ENCODE data around the gene RIBC1.
"Not testable (repeated sequence)": the region's sequence is repeated elsewhere in the genome, so short reads cannot be mapped to it uniquely, and the experiment has no call there.

RIBC1 gene

DNA sequence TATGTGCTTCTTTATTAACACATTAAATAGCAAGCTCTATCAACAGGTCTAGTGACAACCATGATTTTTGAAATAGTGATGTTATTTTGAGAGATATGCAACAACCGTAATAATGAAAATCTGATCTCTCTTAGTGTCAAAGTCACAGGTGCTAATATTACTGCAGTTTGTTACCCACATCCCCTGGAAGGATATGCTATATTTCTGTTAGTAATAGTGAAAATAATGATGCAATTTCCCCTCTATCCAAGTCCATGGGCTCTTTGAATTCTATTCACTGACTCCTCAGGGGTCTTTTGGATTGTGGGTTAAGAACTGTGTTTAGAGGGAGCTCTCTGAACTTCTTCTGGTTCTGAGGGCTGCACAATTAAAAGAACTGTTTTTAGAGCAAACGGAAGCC is 14.5 kb downstream of the RIBC1 start:
- no peak for FAIRE-seq

GRCh38 chrX:53438174-53438831 is 15.6 kb downstream of the RIBC1 start:
- no peak for FAIRE-seq

DNA sequence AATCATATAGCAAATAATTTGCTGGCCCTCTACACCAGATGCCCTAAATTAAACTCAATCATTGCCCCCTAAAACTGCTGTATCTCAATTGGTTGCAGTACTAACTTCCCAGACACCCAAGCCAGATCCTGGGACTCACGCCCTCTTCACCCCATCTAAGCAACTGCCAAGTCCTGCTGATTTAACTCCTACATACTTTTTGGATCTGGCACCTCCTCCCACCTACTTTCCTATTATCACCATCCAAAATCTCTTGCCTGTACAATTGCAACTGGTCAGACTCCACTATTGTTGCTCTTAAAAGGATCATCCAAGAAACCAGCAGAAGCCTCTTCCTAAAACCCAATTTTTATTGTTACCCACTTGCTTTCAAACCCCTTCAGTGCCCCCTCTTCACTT is 16.2 kb downstream of the RIBC1 start:
- no peak for FAIRE-seq

DNA sequence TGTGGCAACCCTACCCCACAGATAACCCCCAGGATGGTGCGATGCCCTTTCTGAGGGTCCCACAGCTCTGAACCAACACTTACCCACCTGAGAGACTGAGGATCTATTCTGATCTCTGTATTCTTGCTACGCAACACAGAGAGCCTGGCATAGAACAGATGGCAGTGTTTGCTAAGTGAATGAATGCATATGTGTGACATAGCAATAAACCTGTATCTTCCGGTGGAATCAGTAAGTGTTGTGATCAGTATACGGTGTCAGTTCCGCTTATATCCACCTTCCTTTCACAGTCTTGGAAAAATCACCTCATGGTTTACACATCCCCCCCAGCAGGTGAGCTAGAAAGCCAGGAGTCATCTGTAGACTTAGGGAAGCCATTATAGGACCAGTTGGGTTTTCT is 17.4 kb downstream of the RIBC1 start:
- peak; percentile 69 for FAIRE-seq

- FAIRE-seq, result no peak
Observed at GRCh38 chrX:53440621-53441517, 18.2 kb downstream of the RIBC1 start.

DNA sequence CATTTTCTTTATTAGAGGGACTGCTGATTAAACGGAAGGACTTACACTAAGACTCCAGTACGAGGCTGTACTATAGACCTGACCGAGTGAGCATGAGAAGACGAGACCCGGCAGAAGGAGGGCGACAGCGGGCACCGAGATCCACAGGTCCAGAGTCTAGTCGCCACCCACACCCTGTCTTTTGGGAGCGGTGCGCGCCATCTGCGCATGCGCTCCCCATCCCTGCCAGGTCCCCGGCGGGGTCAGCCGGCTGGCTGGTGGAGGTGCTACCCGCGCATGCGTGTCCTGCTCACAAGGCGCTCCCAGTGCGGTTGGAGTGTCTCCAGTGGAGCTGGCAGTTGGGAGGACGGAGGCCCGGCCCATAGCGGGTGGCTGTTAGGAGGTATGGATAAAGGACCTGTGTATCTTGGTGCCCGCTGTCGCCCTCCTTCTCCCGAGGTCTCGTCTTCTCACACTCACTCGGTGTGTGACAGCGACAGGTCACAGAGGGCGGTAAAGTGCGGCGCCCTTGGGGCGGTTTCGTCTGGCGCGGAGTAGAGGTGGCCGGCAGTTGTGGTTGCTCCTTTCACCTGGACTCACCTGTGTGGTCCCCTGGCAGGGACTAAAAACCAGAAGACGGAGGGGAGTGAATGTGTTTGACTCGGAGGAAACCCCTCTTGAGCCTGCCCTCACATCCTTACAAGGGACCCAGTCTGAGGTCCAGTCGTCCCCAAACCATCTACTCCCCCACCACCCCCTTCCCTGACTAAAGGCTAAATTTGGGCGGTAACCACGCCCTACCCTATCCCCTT is 19.1 kb downstream of the RIBC1 start:
- FAIRE-seq, result peak; percentile 5

- FAIRE-seq, result no peak
Observed at GRCh38 chrX:53442322-53442631, 19.6 kb downstream of the RIBC1 start.

GRCh38 chrX:53445977-53446376 is 23.3 kb downstream of the RIBC1 start:
- FAIRE-seq, result no peak

- no peak for FAIRE-seq
Observed at GRCh38 chrX:53447441-53447840, 24.8 kb downstream of the RIBC1 start.

GRCh38 chrX:53449632-53450031 is 27.0 kb downstream of the RIBC1 start:
- FAIRE-seq, result no peak

DNA sequence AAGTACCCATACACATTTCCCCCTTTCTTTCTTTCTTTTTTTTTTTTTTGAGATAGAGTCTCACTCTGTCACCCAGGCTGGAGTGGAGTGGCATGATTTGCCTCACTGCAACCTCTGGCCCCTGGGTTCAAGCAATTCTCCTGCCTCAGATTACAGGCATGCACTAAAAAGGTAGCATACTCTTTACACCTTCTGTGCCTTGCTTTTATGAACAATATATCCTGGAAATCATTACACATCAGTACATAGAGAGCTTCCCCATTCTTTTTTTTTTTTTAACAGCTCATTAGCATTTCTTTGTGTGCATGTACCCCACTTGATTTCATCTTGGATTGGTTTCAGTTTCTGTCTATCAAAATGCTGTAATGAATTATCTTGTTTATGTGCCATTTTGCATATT is 30.1 kb downstream of the RIBC1 start:
- FAIRE-seq, result no peak

DNA sequence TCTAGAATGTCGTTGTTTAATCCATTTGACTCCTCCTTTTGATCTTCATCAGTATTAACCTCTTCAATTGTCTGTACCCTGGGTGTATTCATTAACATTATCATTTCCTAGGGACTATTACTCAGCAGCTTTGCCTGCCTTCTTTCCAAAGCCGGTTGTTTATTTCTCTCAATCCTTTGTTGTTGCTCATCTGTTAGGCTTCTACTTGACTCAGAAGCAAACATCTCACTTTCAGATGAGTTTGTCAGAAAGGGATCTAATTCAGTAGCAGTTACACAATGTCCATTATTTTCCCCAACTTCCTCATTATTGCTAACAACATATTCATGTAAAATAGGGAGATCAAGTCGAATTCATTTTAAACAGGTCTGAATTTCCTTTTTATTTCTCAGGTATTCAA is 33.6 kb downstream of the RIBC1 start:
- FAIRE-seq, result no peak

GRCh38 chrX:53458082-53458481 is 35.4 kb downstream of the RIBC1 start:
- no peak for FAIRE-seq

DNA sequence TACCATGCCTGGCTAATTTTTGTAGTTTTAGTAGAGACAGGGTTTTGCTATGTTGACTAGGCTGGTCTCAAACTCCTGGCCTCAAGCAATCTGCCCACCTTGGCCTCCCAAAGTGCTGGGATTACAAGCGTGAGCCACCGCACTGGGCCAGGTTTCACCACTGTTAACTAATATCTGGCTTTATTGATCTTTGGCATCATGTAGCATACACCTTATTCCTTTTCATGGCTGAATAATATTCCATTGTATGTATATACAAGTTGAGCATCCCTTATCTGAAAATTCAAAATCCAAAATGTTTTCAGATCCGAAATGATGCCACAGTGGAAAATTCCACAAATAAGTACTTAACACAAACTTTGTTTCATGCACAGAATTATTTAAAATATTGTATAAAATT is 46.0 kb downstream of the RIBC1 start:
- FAIRE-seq, result not testable (repeated sequence)

DNA sequence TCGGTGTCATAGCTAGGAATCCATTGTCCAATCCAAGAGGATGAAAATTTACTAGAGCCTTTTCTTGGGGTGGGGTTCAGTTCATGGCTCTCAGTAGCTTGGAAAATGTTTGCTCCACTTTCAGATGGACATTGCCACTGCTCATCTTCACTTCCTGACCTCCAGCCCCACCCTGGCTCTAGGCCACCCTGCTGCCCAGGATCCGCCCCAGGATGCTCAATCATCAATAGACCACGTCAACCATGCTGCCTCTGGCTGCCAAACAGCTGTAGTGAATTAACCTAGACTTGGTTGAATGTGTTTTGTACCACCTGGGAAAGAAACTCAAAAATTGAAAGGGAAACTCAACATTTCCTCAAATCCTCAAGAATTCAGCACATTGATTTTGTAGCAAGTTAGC is 48.7 kb downstream of the RIBC1 start:
- no peak for FAIRE-seq

DNA sequence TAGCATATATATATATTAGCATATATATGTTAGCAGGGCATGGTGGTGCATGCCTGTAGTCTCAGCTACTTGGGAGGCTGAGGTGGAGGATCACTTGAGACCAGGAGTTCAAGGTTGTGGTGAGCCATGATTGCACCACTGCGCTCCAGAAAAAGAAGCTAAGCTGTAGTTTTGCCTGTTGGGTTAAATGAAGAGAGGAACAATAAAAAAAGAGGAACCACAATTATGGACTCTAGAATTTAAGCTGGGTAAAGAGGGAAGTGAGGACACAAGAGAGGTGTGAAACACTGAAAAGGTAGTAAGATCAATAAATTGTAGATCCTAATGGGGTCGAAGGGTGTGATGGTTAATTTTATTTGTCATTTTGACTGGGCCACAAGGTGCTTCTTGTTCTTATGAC is 52.0 kb downstream of the RIBC1 start:
- no peak for FAIRE-seq

DNA sequence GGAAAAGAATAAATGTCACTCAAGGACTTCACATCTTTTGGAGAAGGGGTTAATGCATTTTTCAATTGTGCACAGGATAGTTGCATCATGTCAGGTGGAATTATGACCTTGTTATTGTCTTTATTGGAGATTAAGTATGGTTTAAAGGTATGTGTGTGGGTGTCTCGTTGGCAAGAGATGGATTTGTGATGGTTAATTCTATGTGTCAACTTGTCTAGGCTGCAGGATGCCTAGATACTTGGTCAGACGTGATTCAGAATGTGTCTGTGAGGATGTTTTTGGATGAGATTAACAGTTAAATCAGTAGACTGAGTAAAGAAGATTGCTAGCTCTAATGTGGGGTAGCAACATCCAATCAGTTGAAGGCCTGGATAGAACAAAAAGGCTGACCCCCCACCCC is 53.7 kb downstream of the RIBC1 start:
- FAIRE-seq, result no peak

DNA sequence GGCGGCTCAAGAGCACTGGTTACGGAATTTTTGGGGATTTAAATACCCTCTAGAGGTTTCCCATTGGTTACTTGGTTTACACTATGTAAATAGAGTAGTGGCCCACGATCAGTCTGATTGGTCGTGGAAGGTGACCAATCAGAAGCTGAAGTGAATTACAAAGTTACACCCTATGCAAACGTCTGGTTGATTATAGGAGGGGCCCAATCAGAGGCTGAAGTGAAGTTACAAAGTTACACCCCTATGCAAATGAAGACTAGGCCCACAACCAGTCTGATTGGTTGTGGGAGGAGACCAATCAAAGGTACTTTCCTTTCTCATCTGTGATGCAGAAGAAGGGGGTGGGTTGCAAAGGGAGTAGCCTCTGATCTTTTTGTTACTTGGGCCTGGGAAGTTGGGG is 56.6 kb downstream of the RIBC1 start:
- FAIRE-seq, result no peak
